Trophoblast cell (in vitro differentiated cells and primary cell): ENCODE measurements around the gene JAZF1.
A peak's percentile ranks its signal among the peaks of the same experiment; 100 is the strongest.

Experiments
- DNase-seq, 2 donors: peaks; one replicate each; pipeline ENCODE4 v3.0.0-alpha.2; 2016
- H2AFZ ChIP-seq: 2 replicates; pipeline ENCODE4 v1.6.1; 2013; ENCODE audit warnings: low read length, moderate library complexity, mild to moderate bottlenecking; ENCODE audit not compliant: insufficient read depth, poor library complexity
- H2AK5ac ChIP-seq: 2 replicates; pipeline ENCODE4 v1.6.1; 2013; ENCODE audit warnings: mild to moderate bottlenecking, low read length
- H2BK120ac ChIP-seq: 2 replicates; pipeline ENCODE4 v1.6.1; 2013; ENCODE audit warnings: low read length, mild to moderate bottlenecking, moderate library complexity; ENCODE audit not compliant: insufficient read depth, poor library complexity
- H2BK12ac ChIP-seq: 2 replicates; pipeline ENCODE4 v1.6.1; 2013; ENCODE audit warnings: mild to moderate bottlenecking, low read length, moderate library complexity
- H2BK5ac ChIP-seq: 2 replicates; pipeline ENCODE4 v1.6.1; 2013; ENCODE audit warnings: low read length, low read depth, moderate library complexity, mild to moderate bottlenecking; ENCODE audit not compliant: poor library complexity
- H3K14ac ChIP-seq: 2 replicates; pipeline ENCODE4 v1.6.1; 2013; ENCODE audit warnings: mild to moderate bottlenecking, low read length
- H3K18ac ChIP-seq: 2 replicates; pipeline ENCODE4 v1.6.1; 2013; ENCODE audit warnings: mild to moderate bottlenecking, low read length
- H3K23ac ChIP-seq: 2 replicates; pipeline ENCODE4 v1.6.1; 2013; ENCODE audit warnings: low read length
- H3K27ac ChIP-seq: 2 replicates; pipeline ENCODE4 v1.5.1; 2013; ENCODE audit warnings: low read depth, mild to moderate bottlenecking, inconsistent platforms, low read length, moderate library complexity
- H3K27me3 ChIP-seq: 2 replicates; pipeline ENCODE4 v1.6.1; 2013; ENCODE audit warnings: inconsistent platforms, mild to moderate bottlenecking, low read length, moderate library complexity; ENCODE audit not compliant: insufficient read depth
- H3K36me3 ChIP-seq, 2 experiments: 1 replicate in 1 of 2; 2 replicates in 1 of 2; pipeline ENCODE4 v1.6.1; 2013; ENCODE audit warnings: low read length in 2 of 2, mild to moderate bottlenecking in 2 of 2, moderate library complexity in 1 of 2; ENCODE audit not compliant: insufficient read depth in 2 of 2, control insufficient read depth in 1 of 2
- H3K4ac ChIP-seq: 2 replicates; pipeline ENCODE4 v1.6.1; 2013; ENCODE audit warnings: low read depth, mild to moderate bottlenecking, low read length, moderate library complexity
- H3K4me1 ChIP-seq, 2 experiments: 1 replicate in 1 of 2; 2 replicates in 1 of 2; pipeline ENCODE4 v1.6.1; 2013; ENCODE audit warnings: low read length in 2 of 2, mild to moderate bottlenecking in 2 of 2, moderate library complexity in 1 of 2; ENCODE audit not compliant: insufficient read depth in 2 of 2, control insufficient read depth in 1 of 2
- H3K4me2 ChIP-seq: 2 replicates; pipeline ENCODE4 v1.6.1; 2013; ENCODE audit warnings: inconsistent platforms, mild to moderate bottlenecking, low read length, moderate library complexity
- H3K4me3 ChIP-seq: 2 replicates; pipeline ENCODE4 v1.5.1; 2013; ENCODE audit warnings: mild to moderate bottlenecking, low read depth, low read length, inconsistent platforms
- H3K79me1 ChIP-seq: one replicate; pipeline ENCODE4 v1.6.1; 2013; ENCODE audit warnings: low read length
- H3K79me2 ChIP-seq: 2 replicates; pipeline ENCODE4 v1.6.1; 2013; ENCODE audit warnings: low read length, mild to moderate bottlenecking; ENCODE audit not compliant: control insufficient read depth, insufficient read depth, poor library complexity
- H3K9ac ChIP-seq: 2 replicates; pipeline ENCODE4 v1.6.1; 2013; ENCODE audit warnings: mild to moderate bottlenecking, low read length
- H3K9me3 ChIP-seq: 2 replicates; pipeline ENCODE4 v1.6.1; 2013; ENCODE audit warnings: low read depth, mild to moderate bottlenecking, control low read depth, inconsistent platforms, low read length; ENCODE audit not compliant: insufficient read depth
- H4K12ac ChIP-seq: 2 replicates; pipeline ENCODE4 v1.6.1; 2013; ENCODE audit warnings: low read depth, mild to moderate bottlenecking, low read length, moderate library complexity
- H4K8ac ChIP-seq: 2 replicates; pipeline ENCODE4 v1.6.1; 2013; ENCODE audit warnings: low read depth, mild to moderate bottlenecking, low read length, moderate library complexity
- H4K91ac ChIP-seq: one replicate; pipeline ENCODE4 v1.6.1; 2013; ENCODE audit warnings: low read depth, mild to moderate bottlenecking, low read length, moderate library complexity
- WGBS: extraction: QIAGEN DNeasy Blood & Tissue Kit; methylation state at CpG from one replicate; pipeline ENCODE4 v1.1.7; 2013; ENCODE audit warnings: missing lambda C conversion rate; ENCODE audit not compliant: insufficient read length, insufficient coverage; ENCODE audit errors: extremely low coverage; 5-methylcytosine and 5-hydroxymethylcytosine counted together

JAZF1 gene

DNA sequence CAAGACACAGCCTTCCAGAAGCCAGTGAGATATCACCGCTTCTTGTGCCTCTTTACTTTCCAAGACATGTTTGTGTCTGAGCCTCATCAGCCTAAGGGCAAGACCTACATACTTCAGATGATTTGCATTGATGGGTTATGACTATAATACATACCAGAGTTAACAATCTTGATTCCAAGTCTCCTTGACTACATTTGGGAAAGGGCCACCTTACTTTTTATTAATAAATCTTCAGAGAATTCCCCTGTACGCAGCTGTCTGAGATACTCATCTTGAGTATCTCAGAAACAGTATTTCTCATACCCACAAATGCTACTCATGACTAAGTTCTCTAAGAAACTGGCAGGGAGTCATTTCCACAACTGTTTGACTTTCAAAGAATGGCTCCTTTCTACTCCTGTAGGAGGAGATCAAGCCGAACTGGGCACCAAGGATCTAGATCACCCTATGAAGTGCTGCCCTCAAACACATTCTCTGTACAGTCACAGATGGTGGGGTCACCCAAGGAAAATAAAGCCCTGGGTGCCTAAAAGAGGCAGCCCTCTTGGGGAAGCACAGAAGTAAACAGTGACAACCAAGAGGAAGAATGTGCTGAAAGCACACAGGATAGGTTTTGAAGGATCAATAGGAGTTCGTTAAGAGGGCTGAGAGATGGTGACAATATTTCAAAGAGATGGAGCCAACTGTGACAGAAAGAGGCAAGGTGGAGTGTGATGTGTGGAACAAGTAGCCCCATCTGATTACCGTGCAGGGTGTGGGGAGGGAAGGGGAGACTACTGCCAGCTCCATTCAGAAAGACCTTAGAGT is 138.9 kb downstream of the JAZF1 start:
- Histone ChIP-seq H3K4me1 (peaks cover 9 to 10% of the 10 kb centered on the region in 2 experiments), H4K12ac (no peak overlapping the region), H3K4ac (no peak overlapping the region), H4K8ac (peak overlapping the region; percentile 65), H2AFZ (no peak overlapping the region), H2AK5ac (peak overlapping the region; percentile 75), H3K4me3 (no peak overlapping the region), H3K27me3 (no peaks in the 10 kb centered on the region), H3K79me2 (no peaks in the 10 kb centered on the region), H3K9ac (no peak overlapping the region), H3K18ac (peak overlapping the region; percentile 82), H3K4me2 (no peak overlapping the region), H3K14ac (peak overlapping the region; percentile 83), H3K9me3 (no peaks in the 10 kb centered on the region), H2BK120ac (peak overlapping the region; percentile 92), H3K27ac (no peak overlapping the region), H3K23ac (no peak overlapping the region), H3K79me1 (peaks cover 14% of the 10 kb centered on the region), H3K36me3 (no peaks in the 10 kb centered on the region), H2BK12ac (peak overlapping the region; percentile 88), H2BK5ac (peak overlapping the region; percentile 60), H4K91ac (peak overlapping the region; percentile 58)
- peak; percentile 84 to 98 for DNase-seq
- WGBS, result no CpG with 5 or more reads among the region's 5 CpGs

DNA sequence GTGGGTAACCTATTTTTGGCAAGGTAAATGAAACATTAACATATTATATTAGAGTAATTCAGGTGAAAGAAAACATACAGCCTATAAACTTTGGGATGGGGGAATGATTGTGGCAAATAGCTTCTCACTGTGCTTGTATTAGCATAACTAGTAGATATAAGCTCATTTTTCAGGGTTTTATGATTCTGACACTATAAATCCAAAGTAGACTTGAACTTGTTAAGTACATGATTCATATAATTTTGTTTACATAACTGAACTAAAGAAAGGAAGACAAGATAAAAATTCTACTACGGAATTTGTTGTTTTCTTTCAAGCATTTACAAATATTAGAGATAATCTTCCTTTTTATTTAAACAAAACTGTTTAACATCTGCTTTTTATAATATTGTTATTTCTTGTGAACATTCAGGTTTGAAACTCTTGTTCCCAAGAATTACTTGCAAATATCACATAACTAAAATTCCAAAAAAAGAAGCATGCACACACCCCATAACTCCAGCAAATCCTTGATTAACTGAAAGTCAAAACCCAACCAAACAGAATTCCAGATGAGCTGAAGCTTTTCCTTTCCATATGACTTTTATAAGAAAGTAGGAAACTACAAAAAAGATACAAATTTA is 142.3 kb downstream of the JAZF1 start:
- no peak overlapping the region for H3K27ac ChIP-seq
- H3K4ac ChIP-seq, result no peak overlapping the region
- H3K4me2 ChIP-seq, result no peak overlapping the region
- H3K18ac ChIP-seq, result no peak overlapping the region
- peaks cover 9 to 13% of the 10 kb centered on the region in 2 experiments for H3K4me1 ChIP-seq
- no peak overlapping the region for H4K91ac ChIP-seq
- no peak for DNase-seq
- no CpG with 5 or more reads among the region's 1 CpG for WGBS
- H4K8ac ChIP-seq, result no peak overlapping the region
- H2BK12ac ChIP-seq, result no peak overlapping the region
- H3K79me2 ChIP-seq, result no peaks in the 10 kb centered on the region
- H3K4me3 ChIP-seq, result no peak overlapping the region
- H3K9ac ChIP-seq, result no peak overlapping the region
- H4K12ac ChIP-seq, result no peak overlapping the region
- no peaks in the 10 kb centered on the region for H3K9me3 ChIP-seq
- H3K23ac ChIP-seq, result no peak overlapping the region
- H3K79me1 ChIP-seq, result peaks cover 18% of the 10 kb centered on the region
- no peak overlapping the region for H2BK120ac ChIP-seq
- no peak overlapping the region for H2AK5ac ChIP-seq
- H3K14ac ChIP-seq, result no peak overlapping the region
- no peaks in the 10 kb centered on the region for H3K36me3 ChIP-seq
- no peak overlapping the region for H2BK5ac ChIP-seq
- H2AFZ ChIP-seq, result no peak overlapping the region
- no peaks in the 10 kb centered on the region for H3K27me3 ChIP-seq

DNA sequence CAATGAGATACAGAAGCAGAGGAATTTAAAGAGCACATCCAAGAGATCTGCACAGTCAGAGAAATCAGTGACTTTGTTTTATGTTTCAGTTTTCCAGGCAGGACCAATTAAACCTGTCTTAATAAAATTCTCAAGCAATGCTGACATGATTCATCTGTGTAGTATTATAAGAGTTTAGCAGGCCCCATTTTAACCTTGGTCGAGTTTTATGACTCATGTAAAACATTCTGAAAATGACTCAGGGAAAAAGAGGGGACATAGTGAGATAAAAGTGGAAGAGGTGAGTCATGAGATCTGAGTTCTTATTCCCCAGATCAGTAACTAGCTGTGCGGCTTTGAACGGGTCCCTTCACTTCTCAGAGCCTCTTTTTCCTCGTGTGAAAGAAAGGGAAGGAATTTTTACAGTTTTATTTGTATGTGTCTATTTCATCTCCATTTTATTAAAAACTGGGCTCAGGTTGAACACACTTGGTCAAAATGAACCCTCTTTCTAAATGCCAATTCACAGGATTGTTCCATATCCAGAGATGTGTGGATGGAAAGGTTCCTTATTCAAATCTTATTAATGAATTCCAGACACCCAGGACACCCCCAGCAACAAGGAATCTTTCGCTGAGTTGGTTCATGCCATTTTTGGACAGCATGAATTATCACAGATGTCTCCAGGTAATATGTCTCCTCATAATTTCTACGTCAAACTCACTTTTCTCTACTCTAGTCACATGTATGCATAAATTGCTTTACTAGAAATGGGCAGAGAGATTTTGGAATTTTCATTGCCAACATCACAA is 143.2 kb downstream of the JAZF1 start:
- Histone ChIP-seq H3K27me3 (no peaks in the 10 kb centered on the region), H3K36me3 (no peaks in the 10 kb centered on the region), H2BK120ac (no peak overlapping the region), H3K18ac (no peak overlapping the region), H3K4me2 (no peak overlapping the region), H2BK5ac (no peak overlapping the region), H3K4ac (no peak overlapping the region), H3K14ac (no peak overlapping the region), H3K4me1 (peaks cover 9 to 13% of the 10 kb centered on the region in 2 experiments), H3K27ac (peak overlapping the region; percentile 61), H3K23ac (no peak overlapping the region), H4K12ac (no peak overlapping the region), H2AFZ (no peak overlapping the region), H2BK12ac (peak overlapping the region; percentile 50), H2AK5ac (no peak overlapping the region), H3K9ac (no peak overlapping the region), H4K91ac (no peak overlapping the region), H3K4me3 (no peak overlapping the region), H3K79me1 (peaks cover 18% of the 10 kb centered on the region), H3K79me2 (no peaks in the 10 kb centered on the region), H4K8ac (no peak overlapping the region), H3K9me3 (no peaks in the 10 kb centered on the region)
- no CpG with 5 or more reads among the region's 6 CpGs for WGBS
- DNase-seq, result peak; percentile 67 to 92

DNA sequence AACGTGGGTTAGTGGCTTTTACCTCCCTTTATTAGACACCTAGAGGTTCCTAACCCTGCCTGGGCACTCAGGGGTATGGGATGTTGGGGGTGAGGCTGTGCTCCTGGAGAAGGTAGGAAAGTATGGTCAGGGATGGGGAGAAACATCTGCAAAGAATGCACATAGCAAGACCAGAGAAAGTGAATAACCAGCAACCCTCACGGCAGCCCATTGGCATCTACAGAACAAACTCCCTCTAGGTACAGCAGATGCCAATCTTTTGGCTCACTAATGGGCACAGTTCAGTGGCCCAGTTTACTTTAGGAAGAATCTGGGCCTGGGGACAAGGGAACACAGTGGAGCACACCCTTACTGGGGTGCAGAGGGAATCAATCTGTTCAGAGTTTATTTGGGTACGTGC is 143.9 kb downstream of the JAZF1 start:
- Histone ChIP-seq H2BK120ac (peak overlapping the region; percentile 12), H2BK5ac (peak overlapping the region; percentile 55), H4K8ac (peak overlapping the region; percentile 75), H2AK5ac (peak overlapping the region; percentile 64), H3K4me2 (no peak overlapping the region), H3K36me3 (no peaks in the 10 kb centered on the region), H3K14ac (peak overlapping the region; percentile 3), H3K4ac (no peak overlapping the region), H2AFZ (peak overlapping the region; percentile 45), H3K9me3 (no peaks in the 10 kb centered on the region), H3K18ac (peak overlapping the region; percentile 66), H3K4me3 (no peak overlapping the region), H3K27ac (peak overlapping the region; percentile 61), H4K12ac (no peak overlapping the region), H2BK12ac (peak overlapping the region; percentile 77), H4K91ac (peak overlapping the region; percentile 22), H3K9ac (no peak overlapping the region), H3K79me2 (no peaks in the 10 kb centered on the region), H3K4me1 (peaks cover 4 to 8% of the 10 kb centered on the region in 2 experiments), H3K79me1 (peaks cover 13% of the 10 kb centered on the region), H3K27me3 (no peaks in the 10 kb centered on the region), H3K23ac (no peak overlapping the region)
- no peak for DNase-seq
- no CpG with 5 or more reads among the region's 3 CpGs for WGBS
